Measurements from ENCODE around the gene ZNF236.

Gene ZNF236

GRCh38 chr18:76855594-76855993 lies 33.2 kb downstream of the ZNF236 start:
- in situ Hi-C loops (cut with HindIII; ENCODE audit: low sequenced_read_pairs): no loop called here

- in situ Hi-C loops (cut with HindIII; ENCODE audit: low sequenced_read_pairs): no loop called here
These were observed 35.1 kb downstream of the ZNF236 start for GRCh38 chr18:76857476-76857875.

- in situ Hi-C loops (cut with HindIII; ENCODE audit: low sequenced_read_pairs): no loop called here
These were observed 37.4 kb downstream of the ZNF236 start for GRCh38 chr18:76859474-76860339.

GRCh38 chr18:76860411-76860810 lies 38.1 kb downstream of the ZNF236 start:
- in situ Hi-C loops (cut with HindIII; ENCODE audit: low sequenced_read_pairs): no loop called here

- in situ Hi-C loops (cut with HindIII; ENCODE audit: low sequenced_read_pairs): no loop called here
These were observed 44.3 kb downstream of the ZNF236 start for GRCh38 chr18:76866666-76867065.

- in situ Hi-C loops (cut with HindIII; ENCODE audit: low sequenced_read_pairs): loop anchor here (5.0 kb wide), 2 partner anchors 39 to 71 kb away; no protein-coding TSS in a partner anchor
These were observed 51.0 kb downstream of the ZNF236 start for GRCh38 chr18:76873311-76873710.

- in situ Hi-C loops (cut with HindIII; ENCODE audit: low sequenced_read_pairs): loop anchor here (5.0 kb wide), 2 partner anchors 39 to 71 kb away; no protein-coding TSS in a partner anchor
These were observed 51.4 kb downstream of the ZNF236 start for GRCh38 chr18:76873713-76874112.

- in situ Hi-C loops (cut with HindIII; ENCODE audit: low sequenced_read_pairs): loop anchor here (5.0 kb wide), 2 partner anchors 37 to 73 kb away; no protein-coding TSS in a partner anchor
These were observed 52.5 kb downstream of the ZNF236 start for GRCh38 chr18:76874642-76875389.

- in situ Hi-C loops (cut with HindIII; ENCODE audit: low sequenced_read_pairs): no loop called here
These were observed 53.3 kb downstream of the ZNF236 start for GRCh38 chr18:76875390-76876325.

GRCh38 chr18:76878426-76878825 lies 56.1 kb downstream of the ZNF236 start:
- in situ Hi-C loops (cut with HindIII; ENCODE audit: low sequenced_read_pairs): no loop called here

- in situ Hi-C loops (cut with HindIII; ENCODE audit: low sequenced_read_pairs): no loop called here
These were observed 57.7 kb downstream of the ZNF236 start for GRCh38 chr18:76880026-76880425.

GRCh38 chr18:76881744-76882143 lies 59.4 kb downstream of the ZNF236 start:
- in situ Hi-C loops (cut with HindIII; ENCODE audit: low sequenced_read_pairs): no loop called here

- in situ Hi-C loops (cut with HindIII; ENCODE audit: low sequenced_read_pairs): no loop called here
These were observed 59.8 kb downstream of the ZNF236 start for GRCh38 chr18:76882146-76882545.

GRCh38 chr18:76885001-76885400 lies 62.6 kb downstream of the ZNF236 start:
- in situ Hi-C loops (cut with HindIII; ENCODE audit: low sequenced_read_pairs): no loop called here

- in situ Hi-C loops (cut with HindIII; ENCODE audit: low sequenced_read_pairs): no loop called here
These were observed 63.8 kb downstream of the ZNF236 start for GRCh38 chr18:76886112-76886511.

GRCh38 chr18:76889091-76889699 lies 66.8 kb downstream of the ZNF236 start:
- in situ Hi-C loops (cut with HindIII; ENCODE audit: low sequenced_read_pairs): no loop called here

- in situ Hi-C loops (cut with HindIII; ENCODE audit: low sequenced_read_pairs): no loop called here
These were observed 70.5 kb downstream of the ZNF236 start for GRCh38 chr18:76892832-76893231.

GRCh38 chr18:76894566-76895346 lies 72.4 kb downstream of the ZNF236 start:
- in situ Hi-C loops (cut with HindIII; ENCODE audit: low sequenced_read_pairs): no loop called here

- in situ Hi-C loops (cut with HindIII; ENCODE audit: low sequenced_read_pairs): no loop called here
These were observed 73.1 kb downstream of the ZNF236 start for GRCh38 chr18:76895498-76895897.

- in situ Hi-C loops (cut with HindIII; ENCODE audit: low sequenced_read_pairs): no loop called here
These were observed 74.3 kb downstream of the ZNF236 start for GRCh38 chr18:76896677-76897076.
